Endothelial cell of umbilical vein (primary cell): ENCODE measurements around the gene LEMD3. TPM values are rescaled to one million over a fixed set of nuclear protein-coding genes. Genes with fewer than 3 reads are reported as not detected.

Source experiments
- BruUV-seq: library from RNA; stranded (reverse); fragments of 400-500 nt; replicated peaks from 2 replicates; lab custom pipeline; 2021; lab: Mats Ljungman, UMichigan
- CTCF ChIA-PET: fragments of 300-600, 350-600 bp; sonication (Branson Sonifier 250); formaldehyde crosslinking; loops from one replicate; lab custom pipeline; 2021; ENCODE audit warnings: antibody characterized with exemption, inconsistent platforms; lab: Charles Lee
- POLR2A ChIA-PET: fragments of 300-600, 350-600 bp; sonication (Branson Sonifier 250); formaldehyde crosslinking; loops from one replicate; lab custom pipeline; 2021; ENCODE audit warnings: antibody characterized with exemption, inconsistent platforms; lab: Charles Lee
- DNase-seq: peaks from one replicate; pipeline ENCODE4 v3.0.0-alpha.2; 2011; ENCODE audit warnings: low read depth, low spot score
- FAIRE-seq: peaks from 2 replicates; lab custom pipeline; 2011; peaks lifted over from hg19 to GRCh38; lab: Jason Lieb, UNC
- H2AFZ ChIP-seq: 2 replicates; pipeline ENCODE4 v1.6.0; 2012; ENCODE audit warnings: low read depth, low read length, control low read depth, inconsistent platforms
- H3K27ac ChIP-seq: 2 replicates; pipeline ENCODE4 v1.5.1; 2011; ENCODE audit warnings: low read depth, mild to moderate bottlenecking, control low read depth, low read length, moderate library complexity; ENCODE audit not compliant: insufficient read depth
- H3K27me3 ChIP-seq, 2 experiments: 2 replicates each; pipeline versions ENCODE4 v1.6.0 to v1.6.1; 2011; ENCODE audit warnings: low read length in 2 of 2, mixed read lengths in 1 of 2; ENCODE audit not compliant: control insufficient read depth in 2 of 2, insufficient read depth in 2 of 2
- H3K36me3 ChIP-seq, 2 experiments: 2 replicates in 1 of 2; 3 replicates in 1 of 2; pipeline ENCODE4 v1.5.1; 2011; ENCODE audit warnings: low read length in 2 of 2, mild to moderate bottlenecking in 1 of 2, moderate library complexity in 1 of 2; ENCODE audit not compliant: control insufficient read depth in 2 of 2, insufficient read depth in 2 of 2; ENCODE audit errors: extremely low read depth in 1 of 2
- H3K4me1 ChIP-seq: 3 replicates; pipeline ENCODE4 v1.5.1; 2011; ENCODE audit warnings: mild to moderate bottlenecking, low read length; ENCODE audit not compliant: control insufficient read depth, insufficient read depth; ENCODE audit errors: extremely low read depth
- H3K4me2 ChIP-seq: 2 replicates; pipeline ENCODE4 v1.6.1; 2011; ENCODE audit warnings: low read length, control low read depth, mixed read lengths; ENCODE audit not compliant: insufficient read depth
- H3K4me3 ChIP-seq, 3 experiments: fragments of 200-600 bp in 1 of 3; sonication (generic), shearing (Covaris generic) in 1 of 3; replicated peaks in 1 of 3; 2 replicates each; pipeline ENCODE4 v1.5.1; 2011 to 2016; ENCODE audit warnings: control low read depth in 3 of 3, low read length in 3 of 3, mild to moderate bottlenecking in 2 of 3, inconsistent platforms in 1 of 3, low read depth in 1 of 3, moderate library complexity in 1 of 3; ENCODE audit not compliant: insufficient read depth in 1 of 3
- H3K79me2 ChIP-seq: 2 replicates; pipeline ENCODE4 v1.6.0; 2012; ENCODE audit warnings: low read length, inconsistent platforms; ENCODE audit not compliant: control insufficient read depth, insufficient read depth
- H3K9ac ChIP-seq: replicated peaks from 2 replicates; pipeline ENCODE3; 2011; ENCODE audit warnings: low read length, control low read depth; ENCODE audit not compliant: insufficient read depth; ENCODE audit errors: extremely low read depth
- H3K9me1 ChIP-seq: replicated peaks from 3 replicates; pipeline ENCODE4 v1.6.0; 2011; ENCODE audit warnings: mild to moderate bottlenecking, low read length; ENCODE audit not compliant: control insufficient read depth, insufficient read depth; ENCODE audit errors: extremely low read depth
- H3K9me3 ChIP-seq: replicated peaks from 2 replicates; pipeline ENCODE4 v1.5.1; 2012; ENCODE audit warnings: low read length, inconsistent platforms; ENCODE audit not compliant: control insufficient read depth, insufficient read depth
- H4K20me1 ChIP-seq: replicated peaks from 2 replicates; pipeline ENCODE3; 2011; ENCODE audit warnings: mild to moderate bottlenecking, low read length; ENCODE audit not compliant: control insufficient read depth, insufficient read depth; ENCODE audit errors: extremely low read depth
- CTCF ChIP-seq, 2 donors: IDR thresholded peaks; 1 replicate in 1 of 2; 2 replicates in 1 of 2; pipeline ENCODE4 v1.5.1; 2011; ENCODE audit warnings: low read length in 2 of 2, mild to moderate bottlenecking in 2 of 2, moderate library complexity in 2 of 2, control low read depth in 1 of 2, inconsistent platforms in 1 of 2, low read depth in 1 of 2; ENCODE audit not compliant: insufficient read depth in 1 of 2; ENCODE audit errors: extremely low read depth in 1 of 2
- EZH2 ChIP-seq: IDR thresholded peaks from 2 replicates; pipeline ENCODE4 v1.6.1; 2012; ENCODE audit warnings: borderline replicate concordance, low read depth, mild to moderate bottlenecking, moderate library complexity, low read length, inconsistent platforms; ENCODE audit not compliant: severe bottlenecking
- MAX ChIP-seq: IDR thresholded peaks from 2 replicates; pipeline ENCODE4 v1.6.1; 2011; ENCODE audit not compliant: insufficient read depth, insufficient read length
- MYC ChIP-seq: IDR thresholded peaks from one replicate; pipeline ENCODE4 v1.6.1; 2011; ENCODE audit warnings: mild to moderate bottlenecking, low read depth, low read length
- POLR2A ChIP-seq: IDR thresholded peaks from 2 replicates; pipeline ENCODE4 v1.6.1; 2012; ENCODE audit warnings: low read depth, mild to moderate bottlenecking, control low read depth, low read length
- POLR2AphosphoS5 ChIP-seq: IDR thresholded peaks from 2 replicates; pipeline ENCODE4 v1.6.1; 2012; ENCODE audit warnings: low read depth, mild to moderate bottlenecking, control low read depth, low read length, moderate library complexity; ENCODE audit not compliant: insufficient read depth
- dilution Hi-C: fragments of 300-500 bp; cut with MboI; formaldehyde crosslinking; loops from one replicate; pipeline ENCODE4 v1.15.0; 2019; ENCODE audit warnings: low sequenced_read_pairs; ENCODE audit not compliant: extremely low pct_ligation_motif_present
- intact Hi-C: fragments of 100-400 bp; cut with micrococcal nuclease; formaldehyde crosslinking; loops from one replicate; pipeline ENCODE4 v1.10.0; 2022
- polyA plus RNA-seq, 4 experiments: library from polyadenylated mRNA; depleted of rRNA in 3 of 4; stranded (reverse) in 3 of 4; unstranded in 1 of 4; fragments of >200 nt; gene quantifications; 2 replicates each; pipeline versions ENCODE4 v1.2.1 to v1.2.3, GENCODE V29; 2011 to 2012; ENCODE audit warnings: missing spikeins in 1 of 4
- total RNA-seq: library from RNA; stranded (reverse); gene quantifications from 2 replicates; pipeline ENCODE4 v1.2.3, GENCODE V29; 2021

Gene LEMD3
- total and polyA plus RNA-seq, 2 donors (not counting 3 experiments of a cell fraction or from before 2014, with no cell fraction given), result 7.4 to 24.2 TPM

GRCh38 chr12:65257986-65258385, 88.6 kb downstream of the LEMD3 start:
- H3K4me3 ChIP-seq, result no peak overlapping the region
- H4K20me1 ChIP-seq, result no peaks in the 10 kb centered on the region
- no peaks in the 10 kb centered on the region for H3K9me3 ChIP-seq
- H3K36me3 ChIP-seq, result no peaks in the 10 kb centered on the region
- H3K9me1 ChIP-seq, result no peaks in the 10 kb centered on the region
- no peak overlapping the region for H3K4me2 ChIP-seq
- H3K79me2 ChIP-seq, result no peaks in the 10 kb centered on the region
- no peak for TF ChIP-seq POLR2AphosphoS5
- no peak for TF ChIP-seq CTCF (IDR thresholded peaks at IDR 0.05; ENCODE audit: extremely low read depth in 1 of 2, insufficient read depth in 1 of 2, low read depth in 1 of 2, low read length in 2 of 2)
- no peak for TF ChIP-seq MAX
- TF ChIP-seq POLR2A, result no peak
- no peak for TF ChIP-seq MYC
- no peak for TF ChIP-seq EZH2
- H3K9ac ChIP-seq, result no peak overlapping the region
- intact Hi-C loops, result no loop called here
- H3K27me3 ChIP-seq, result no peaks in the 10 kb centered on the region
- H3K27ac ChIP-seq, result no peak overlapping the region
- CTCF ChIA-PET, result interaction anchor here (1.1 kb wide), 1 partner anchor 48 kb away, joined by 5 read pairs; no protein-coding TSS in a partner anchor
- BruUV-seq, result no TSS peak
- POLR2A ChIA-PET, result no interaction called here
- no peak for DNase-seq
- dilution Hi-C loops, result no loop called here
- no peak overlapping the region for H2AFZ ChIP-seq
- FAIRE-seq, result no peak
- H3K4me1 ChIP-seq, result no peaks in the 10 kb centered on the region
